Activated T-cell treated with anti-CD3 and anti-CD28 coated beads, Interleukin-2, amount 50 U/mL, for 72 hours (primary cell): ENCODE results near the gene NPC1L1. TPM values are rescaled to one million over a fixed set of nuclear protein-coding genes. Genes with fewer than 3 reads are reported as not detected.

Experiments
- ATAC-seq, 2 donors: fragments of 150-1000 bp; cut with Tn5 transposase; replicated peaks in 1 of 2; 2 replicates each; pipeline ENCODE4 v1.10.0; 2021; ENCODE audit warnings: moderate library complexity in 2 of 2, mild to moderate bottlenecking in 1 of 2
- DNase-seq, 2 donors: peaks; one replicate each; pipeline ENCODE4 v3.0.0; 2021 to 2022; ENCODE audit warnings: mixed read lengths in 1 of 2
- H3K27ac Mint-ChIP-seq: one replicate; pipeline ENCODE4 v1.8.0; 2022; ENCODE audit warnings: mild to moderate bottlenecking, moderate library complexity, mixed read lengths
- H3K27me3 Mint-ChIP-seq: one replicate; pipeline ENCODE4 v1.8.0; 2022; ENCODE audit warnings: low read depth, mixed read lengths
- H3K36me3 Mint-ChIP-seq, 2 donors: one replicate each; pipeline ENCODE4 v1.8.0; 2022; ENCODE audit warnings: mixed read lengths in 2 of 2, mild to moderate bottlenecking in 1 of 2; ENCODE audit not compliant: insufficient read depth in 2 of 2
- H3K4me1 Mint-ChIP-seq: one replicate; pipeline ENCODE4 v1.8.0; 2022; ENCODE audit warnings: low read depth, mixed read lengths
- H3K4me3 Mint-ChIP-seq, 2 donors: one replicate each; pipeline ENCODE4 v1.8.0; 2022; ENCODE audit warnings: mild to moderate bottlenecking in 2 of 2, mixed read lengths in 2 of 2, moderate library complexity in 2 of 2
- H3K9me3 Mint-ChIP-seq, 2 donors: one replicate each; pipeline ENCODE4 v1.8.0; 2022; ENCODE audit warnings: mixed read lengths in 2 of 2
- total RNA-seq, 2 donors: library from RNA; stranded (reverse); gene quantifications; one replicate each; pipeline ENCODE4 v1.2.3, GENCODE V29; 2022

Gene NPC1L1
- total RNA-seq, 2 donors from 2014 or later: 0.12 to 0.25 TPM

DNA sequence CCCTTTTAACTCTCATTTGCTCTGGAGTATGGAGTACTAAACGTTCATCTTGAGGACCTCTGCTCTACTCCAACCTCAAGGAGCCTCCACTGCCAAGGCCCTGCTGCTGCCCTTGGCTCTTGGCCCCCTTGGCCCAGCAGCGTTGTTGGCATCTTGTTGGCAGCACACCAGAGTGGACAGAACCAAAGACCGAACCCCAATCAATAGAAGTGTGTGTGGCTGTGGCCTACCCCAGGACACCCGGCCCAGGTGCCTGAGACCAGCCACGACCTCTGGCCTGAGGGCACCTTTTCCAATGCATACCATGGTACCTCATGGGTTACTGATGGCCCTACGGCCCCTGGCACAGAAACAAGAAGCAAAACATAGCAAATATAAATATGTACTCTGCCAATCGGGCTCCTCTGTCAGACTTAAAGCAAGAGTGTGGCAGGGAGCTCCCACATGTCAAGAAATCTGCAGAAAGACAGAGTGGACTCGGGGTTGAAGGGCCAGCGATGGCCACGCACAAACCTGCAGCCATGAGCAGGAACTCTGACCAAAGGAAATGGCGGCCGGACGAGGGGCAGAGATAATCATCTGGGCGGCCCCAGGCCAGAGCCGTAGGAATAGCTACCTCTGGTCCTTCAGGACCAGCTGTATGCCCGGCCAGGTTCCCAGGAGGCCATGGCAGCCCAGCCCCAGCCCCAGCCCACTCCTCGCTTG is 2.9 kb downstream of the NPC1L1 start:
- Mint-ChIP-seq H3K4me3 (no peak overlapping the region), H3K36me3 (no peaks in the 10 kb centered on the region), H3K27ac (no peak overlapping the region), H3K27me3 (no peaks in the 10 kb centered on the region), H3K9me3 (no peaks in the 10 kb centered on the region), H3K4me1 (no peaks in the 10 kb centered on the region)
- ATAC-seq (no peak), DNase-seq (no peak)

DNA sequence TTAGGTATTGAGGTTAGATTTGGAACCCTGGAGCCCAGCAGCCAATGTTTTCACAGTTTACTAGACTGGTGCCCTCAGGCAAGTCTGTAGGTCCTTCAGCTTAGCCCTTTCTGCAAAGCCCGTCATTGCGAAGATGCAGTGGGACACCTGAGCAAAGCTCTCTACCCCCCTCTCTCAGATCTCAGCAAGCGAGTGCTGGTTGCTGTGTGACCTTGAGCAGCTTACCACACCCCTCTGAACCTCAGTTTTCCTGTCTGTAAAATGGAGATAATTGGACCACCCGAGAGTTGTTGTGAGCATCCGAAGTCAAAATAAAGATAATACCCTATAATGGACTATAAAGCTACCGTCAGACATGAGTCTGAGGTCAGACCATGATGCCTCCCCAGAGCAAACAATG is 3.7 kb downstream of the NPC1L1 start:
- H3K27me3 Mint-ChIP-seq: no peaks in the 10 kb centered on the region
- H3K9me3 Mint-ChIP-seq: no peaks in the 10 kb centered on the region
- H3K4me3 Mint-ChIP-seq: no peak overlapping the region
- H3K36me3 Mint-ChIP-seq: no peaks in the 10 kb centered on the region
- DNase-seq (no peak), ATAC-seq (no peak)
- H3K4me1 Mint-ChIP-seq: no peaks in the 10 kb centered on the region
- no peak overlapping the region for H3K27ac Mint-ChIP-seq

GRCh38 chr7:44536090-44536489 is 5.0 kb downstream of the NPC1L1 start:
- no peaks in the 10 kb centered on the region for H3K27me3 Mint-ChIP-seq
- ATAC-seq (no peak), DNase-seq (no peak)
- H3K4me1 Mint-ChIP-seq: no peaks in the 10 kb centered on the region
- no peak overlapping the region for H3K4me3 Mint-ChIP-seq
- no peaks in the 10 kb centered on the region for H3K36me3 Mint-ChIP-seq
- no peak overlapping the region for H3K27ac Mint-ChIP-seq
- no peaks in the 10 kb centered on the region for H3K9me3 Mint-ChIP-seq

GRCh38 chr7:44535348-44536064 is 5.6 kb downstream of the NPC1L1 start:
- H3K27ac Mint-ChIP-seq: no peak overlapping the region
- ATAC-seq (no peak), DNase-seq (no peak)
- no peaks in the 10 kb centered on the region for H3K36me3 Mint-ChIP-seq
- H3K4me3 Mint-ChIP-seq: no peak overlapping the region
- H3K27me3 Mint-ChIP-seq: no peaks in the 10 kb centered on the region
- no peaks in the 10 kb centered on the region for H3K9me3 Mint-ChIP-seq
- no peaks in the 10 kb centered on the region for H3K4me1 Mint-ChIP-seq

GRCh38 chr7:44534501-44534900 is 6.6 kb downstream of the NPC1L1 start:
- H3K9me3 Mint-ChIP-seq: no peaks in the 10 kb centered on the region
- DNase-seq: peak; percentile 58 to 65
- H3K27ac Mint-ChIP-seq: no peak overlapping the region
- H3K36me3 Mint-ChIP-seq: no peaks in the 10 kb centered on the region
- no peaks in the 10 kb centered on the region for H3K4me1 Mint-ChIP-seq
- no peak overlapping the region for H3K4me3 Mint-ChIP-seq
- ATAC-seq: peak; percentile 62 to 67
- H3K27me3 Mint-ChIP-seq: no peaks in the 10 kb centered on the region

- Mint-ChIP-seq H3K9me3 (no peaks in the 10 kb centered on the region), H3K4me3 (no peak overlapping the region), H3K27me3 (no peaks in the 10 kb centered on the region), H3K36me3 (no peaks in the 10 kb centered on the region), H3K4me1 (no peaks in the 10 kb centered on the region), H3K27ac (no peak overlapping the region)
- ATAC-seq: no peak
- no peak for DNase-seq
Measured at GRCh38 chr7:44534087-44534486, 7.0 kb downstream of the NPC1L1 start.

DNA sequence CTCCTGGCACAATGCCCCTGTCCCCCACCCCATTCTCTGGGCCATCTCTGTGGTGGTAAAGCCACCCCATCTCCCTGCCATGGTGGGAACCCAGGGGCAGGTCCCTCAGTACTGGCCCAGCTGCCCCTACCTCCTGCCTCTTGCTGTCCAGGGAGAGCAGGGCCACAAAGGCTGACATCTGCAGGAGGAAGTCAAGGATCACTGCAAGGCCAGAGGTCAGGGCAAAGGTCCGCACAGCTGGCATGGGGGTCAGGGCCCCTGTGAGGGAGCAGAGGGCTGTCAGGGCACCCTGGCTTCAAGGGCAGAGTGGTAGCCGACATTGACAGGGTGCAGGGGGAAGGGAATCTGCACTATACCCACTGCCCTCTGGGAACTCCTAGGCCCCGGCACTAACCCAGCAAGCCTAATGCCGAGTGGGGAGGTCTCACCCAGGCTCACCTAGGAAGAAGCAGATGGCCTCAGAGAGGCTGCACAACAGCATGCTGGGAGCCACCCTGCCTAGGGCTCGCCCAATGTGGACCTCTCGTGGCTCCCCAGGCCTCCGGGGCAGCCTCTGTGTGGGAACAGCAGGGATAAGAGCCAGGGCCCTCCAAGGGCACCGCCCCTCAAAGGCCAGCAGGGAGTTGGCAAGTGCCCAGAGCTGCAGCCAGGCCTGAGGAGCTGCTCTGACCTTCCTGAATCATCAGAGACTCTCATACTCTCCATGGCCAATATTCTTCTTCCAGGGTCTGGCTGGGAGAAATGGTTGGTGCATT is 7.7 kb downstream of the NPC1L1 start:
- DNase-seq (no peak), ATAC-seq (no peak)
- Mint-ChIP-seq H3K27ac (no peak overlapping the region), H3K27me3 (no peaks in the 10 kb centered on the region), H3K9me3 (peaks cover 0 to under 1% of the 10 kb centered on the region in 2 donors), H3K36me3 (no peaks in the 10 kb centered on the region), H3K4me1 (no peaks in the 10 kb centered on the region), H3K4me3 (no peak overlapping the region)

GRCh38 chr7:44531421-44532380 is 9.4 kb downstream of the NPC1L1 start:
- Mint-ChIP-seq H3K4me1 (no peaks in the 10 kb centered on the region), H3K4me3 (no peak overlapping the region), H3K27me3 (no peaks in the 10 kb centered on the region), H3K27ac (no peak overlapping the region), H3K9me3 (peaks cover 0 to 2% of the 10 kb centered on the region in 2 donors), H3K36me3 (no peaks in the 10 kb centered on the region)
- DNase-seq (no peak), ATAC-seq (no peak)

GRCh38 chr7:44530990-44531389 is 10.1 kb downstream of the NPC1L1 start:
- no peak for DNase-seq
- H3K4me3 Mint-ChIP-seq: no peak overlapping the region
- peaks cover under 1 to 3% of the 10 kb centered on the region in 2 donors for H3K9me3 Mint-ChIP-seq
- H3K36me3 Mint-ChIP-seq: peaks cover under 1% of the 10 kb centered on the region in 2 donors
- H3K27me3 Mint-ChIP-seq: no peaks in the 10 kb centered on the region
- H3K27ac Mint-ChIP-seq: no peak overlapping the region
- ATAC-seq: no peak
- H3K4me1 Mint-ChIP-seq: no peaks in the 10 kb centered on the region

GRCh38 chr7:44524811-44525388 is 16.2 kb downstream of the NPC1L1 start:
- no peak overlapping the region for H3K4me3 Mint-ChIP-seq

GRCh38 chr7:44522315-44522714 is 18.8 kb downstream of the NPC1L1 start:
- DNase-seq (no peak), ATAC-seq (no peak)
- peaks cover 13% of the 10 kb centered on the region in 2 donors for H3K36me3 Mint-ChIP-seq
- H3K27me3 Mint-ChIP-seq: no peaks in the 10 kb centered on the region
- no peaks in the 10 kb centered on the region for H3K4me1 Mint-ChIP-seq
- H3K27ac Mint-ChIP-seq: no peak overlapping the region
- H3K9me3 Mint-ChIP-seq: peaks cover 7 to 9% of the 10 kb centered on the region in 2 donors
- H3K4me3 Mint-ChIP-seq: no peak overlapping the region

More at GRCh38 chr7:44524811-44525388, 16.2 kb downstream of the NPC1L1 start:
- H3K27ac Mint-ChIP-seq: no peak overlapping the region
- H3K36me3 Mint-ChIP-seq: peaks cover 13% of the 10 kb centered on the region in 2 donors
- ATAC-seq (no peak), DNase-seq (no peak)
- peaks cover 9 to 10% of the 10 kb centered on the region in 2 donors for H3K9me3 Mint-ChIP-seq
- no peaks in the 10 kb centered on the region for H3K4me1 Mint-ChIP-seq
- no peaks in the 10 kb centered on the region for H3K27me3 Mint-ChIP-seq

- no peak overlapping the region for H3K4me3 Mint-ChIP-seq
- ATAC-seq (no peak), DNase-seq (no peak)
- no peaks in the 10 kb centered on the region for H3K4me1 Mint-ChIP-seq
- peaks cover 13% of the 10 kb centered on the region in 2 donors for H3K36me3 Mint-ChIP-seq
- peaks cover 7 to 9% of the 10 kb centered on the region in 2 donors for H3K9me3 Mint-ChIP-seq
- H3K27ac Mint-ChIP-seq: no peak overlapping the region
- H3K27me3 Mint-ChIP-seq: no peaks in the 10 kb centered on the region
Measured at GRCh38 chr7:44521347-44522095, 19.6 kb downstream of the NPC1L1 start.
